GM18499 (cell line): ENCODE data around the gene KLHL15.

Source experiments
- ATAC-seq: cut with Tn5 transposase; IDR thresholded peaks from one replicate; pipeline ENCODE4 v1.9.1; 2021; ENCODE audit warnings: moderate number of reproducible peaks; ENCODE audit not compliant: insufficient read depth, unreplicated experiment

The KLHL15 gene

DNA sequence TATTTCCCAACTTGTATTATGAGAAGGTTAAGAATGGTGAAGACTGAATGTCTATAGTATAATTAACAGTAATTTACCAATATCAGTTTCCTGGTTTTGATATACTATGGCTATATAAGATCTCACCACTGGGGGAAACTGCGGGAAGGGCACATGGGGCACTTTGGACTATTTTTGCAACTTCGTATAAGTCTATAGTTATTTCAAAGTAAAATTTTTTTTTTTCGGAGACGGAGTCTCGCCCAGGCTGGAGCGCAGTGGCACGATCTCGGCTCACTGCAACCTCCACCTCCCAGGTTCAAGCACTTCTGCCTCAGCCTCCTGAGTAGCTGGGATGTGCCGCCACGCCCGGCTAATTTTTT lies 73.1 kb downstream of the KLHL15 start:
- no peak for ATAC-seq

DNA sequence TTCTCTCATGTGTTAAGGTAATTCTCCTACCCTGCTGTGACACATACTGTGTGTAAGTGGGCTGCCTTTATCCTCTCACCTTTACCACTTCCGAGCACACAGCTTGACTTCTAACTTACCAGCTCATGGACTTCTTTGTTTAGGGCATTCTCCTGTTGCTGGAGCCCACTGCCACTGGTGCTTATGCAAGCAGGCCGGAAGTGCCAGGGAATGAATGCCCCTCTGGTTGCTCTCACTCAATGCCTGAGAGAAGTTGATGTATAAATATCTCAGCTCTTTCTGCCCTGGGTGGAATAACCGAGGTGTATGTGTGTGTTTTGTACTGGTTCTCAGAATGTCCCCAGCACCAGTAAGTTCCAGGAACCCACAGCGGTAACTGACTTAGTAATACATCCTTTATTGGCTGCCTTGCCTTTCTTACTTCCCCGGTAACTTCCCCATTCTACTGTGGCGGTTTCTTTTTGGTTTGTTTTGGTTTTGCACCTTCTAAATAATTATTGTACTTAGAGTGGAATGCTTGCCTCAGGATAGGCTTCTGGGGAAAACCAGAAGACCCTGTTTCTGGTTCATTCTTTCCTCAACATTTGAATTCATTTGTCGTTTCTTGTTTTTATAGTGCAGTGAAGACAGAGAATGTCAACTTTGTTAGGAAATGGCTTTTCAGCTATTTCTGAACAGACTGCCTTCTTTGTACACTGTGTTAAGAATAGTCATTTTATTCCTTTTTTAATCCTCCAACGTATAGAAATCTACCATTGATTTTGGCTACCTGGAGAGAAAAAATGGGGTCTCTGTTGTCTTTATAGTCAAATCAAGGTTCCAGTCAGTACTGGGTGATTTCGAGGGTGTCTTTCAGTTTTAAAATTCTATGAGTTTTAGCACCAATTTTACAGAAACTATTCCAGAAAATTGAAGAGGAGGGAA lies 73.7 kb downstream of the KLHL15 start:
- peak; percentile 76 for ATAC-seq

- ATAC-seq: no peak
These were observed 74.6 kb downstream of the KLHL15 start for GRCh38 chrX:23952391-23952790.

DNA sequence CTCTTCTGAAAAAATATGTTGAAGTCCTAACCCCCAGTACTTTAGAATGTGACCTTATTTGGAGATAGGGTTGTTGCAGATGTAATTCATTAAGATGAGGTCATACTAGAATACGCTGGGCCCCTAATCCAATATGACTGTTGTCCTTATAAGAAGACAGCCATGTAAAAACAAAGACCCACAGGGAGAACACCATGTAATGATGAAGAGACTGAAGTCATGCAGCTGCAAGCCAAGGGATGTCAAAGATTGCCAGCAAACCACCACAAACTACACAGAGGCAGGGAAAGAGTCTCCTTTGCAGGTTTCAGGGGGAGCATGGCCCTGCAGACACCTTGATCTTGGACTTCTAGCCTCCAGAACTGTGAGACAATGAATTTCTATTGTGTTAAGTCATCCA lies 81.8 kb downstream of the KLHL15 start:
- no peak for ATAC-seq

- no peak for ATAC-seq
These were observed 82.8 kb downstream of the KLHL15 start for GRCh38 chrX:23944234-23944633.

DNA sequence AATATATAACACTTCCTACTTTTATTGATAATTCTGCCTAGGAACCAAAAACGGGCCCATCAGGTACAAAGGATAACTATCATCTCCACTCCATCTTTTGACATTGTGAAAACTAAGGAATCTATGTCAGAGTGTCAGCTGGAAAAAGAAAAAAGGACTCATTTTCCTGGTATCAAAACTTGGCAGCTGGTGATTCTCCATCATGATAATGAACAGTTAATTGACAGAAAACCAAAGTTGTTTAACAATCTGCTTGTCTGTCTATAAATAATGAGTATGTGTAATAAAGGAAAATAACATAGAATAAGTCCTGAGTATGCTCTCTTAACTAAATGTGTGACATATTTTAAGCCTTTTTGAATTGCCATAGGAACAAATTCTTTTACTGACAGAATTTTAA lies 87.8 kb downstream of the KLHL15 start:
- no peak for ATAC-seq

DNA sequence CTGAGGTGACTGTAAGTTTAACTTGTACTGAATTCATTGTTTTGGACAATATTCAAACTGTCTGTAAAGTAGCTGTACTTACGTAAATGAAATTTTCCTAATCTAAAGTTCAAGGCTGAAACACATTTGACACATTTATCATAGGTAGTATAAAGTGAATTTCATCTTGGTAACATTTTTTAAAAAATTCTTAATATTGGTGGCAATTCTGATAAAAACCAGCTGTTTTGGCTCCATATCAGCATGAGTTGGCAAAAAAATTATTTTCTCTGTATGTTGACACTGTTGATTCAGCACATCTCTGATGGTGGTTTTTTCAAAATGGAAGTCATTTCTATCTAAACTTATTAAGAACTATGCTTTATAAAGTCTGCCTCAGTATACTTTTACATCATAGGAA lies 88.3 kb downstream of the KLHL15 start:
- ATAC-seq: no peak

DNA sequence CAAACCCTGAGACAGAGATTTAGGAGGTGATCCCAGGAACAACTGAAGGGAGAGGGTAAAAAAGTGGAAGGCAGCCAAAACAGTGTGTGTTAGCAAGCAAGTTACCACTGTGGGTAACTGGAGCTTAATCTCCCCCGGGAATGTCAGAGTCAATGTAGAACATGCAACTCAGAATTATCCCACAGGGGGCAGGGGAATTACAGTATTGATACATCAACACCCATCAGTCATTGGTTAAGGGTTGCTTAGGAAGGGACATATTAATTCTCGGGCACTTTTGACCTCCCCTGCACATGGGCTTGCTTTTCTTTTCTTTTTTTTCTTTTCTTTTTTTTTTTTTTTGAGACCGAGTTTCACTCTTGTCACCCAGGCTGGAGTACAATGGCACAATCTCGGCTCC lies 89.9 kb downstream of the KLHL15 start:
- ATAC-seq: no peak

GRCh38 chrX:23936180-23936579 lies 90.8 kb downstream of the KLHL15 start:
- ATAC-seq: no peak

- ATAC-seq: no peak
These were observed 91.9 kb downstream of the KLHL15 start for GRCh38 chrX:23935106-23935505.
